OCI-LY1 (cell line): ENCODE data around the gene ACACA.
A peak's percentile ranks its signal among the peaks of the same experiment; 100 is the strongest.

Experiments
- H2AFZ ChIP-seq: fragments of 200-600 bp; sonication (generic), shearing (Covaris generic); 2 replicates; pipeline ENCODE4 v1.6.0; 2014; ENCODE audit warnings: antibody characterized with exemption, mild to moderate bottlenecking, low read length
- H3F3A ChIP-seq: fragments of 200-600 bp; sonication (generic), shearing (Covaris generic); 2 replicates; pipeline ENCODE4 v1.6.0; 2014; ENCODE audit warnings: mild to moderate bottlenecking, antibody characterized with exemption, low read length, moderate library complexity; ENCODE audit not compliant: insufficient read depth
- H3K27ac ChIP-seq: fragments of 200-600 bp; sonication (generic); 2 replicates; pipeline ENCODE4 v1.5.1; 2014; ENCODE audit warnings: low read length, mixed run types, mild to moderate bottlenecking, low read depth; ENCODE audit not compliant: poor library complexity, severe bottlenecking
- H3K27me3 ChIP-seq: fragments of 200-600 bp; sonication (generic); 2 replicates; pipeline ENCODE4 v1.6.0; 2014; ENCODE audit warnings: antibody characterized with exemption, mild to moderate bottlenecking, low read length, moderate library complexity; ENCODE audit not compliant: insufficient read depth
- H3K36me3 ChIP-seq: fragments of 200-600 bp; sonication (generic); 2 replicates; pipeline ENCODE4 v1.6.1; 2014; ENCODE audit warnings: mild to moderate bottlenecking, antibody characterized with exemption, low read length, moderate library complexity, mixed read lengths; ENCODE audit not compliant: insufficient read depth
- H3K4me1 ChIP-seq: fragments of 200-600 bp; sonication (generic); 2 replicates; pipeline ENCODE4 v1.5.1; 2014; ENCODE audit warnings: mild to moderate bottlenecking, low read length, moderate library complexity; ENCODE audit not compliant: insufficient read depth, severe bottlenecking
- H3K4me2 ChIP-seq: fragments of 200-600 bp; sonication (generic), shearing (Covaris generic); 2 replicates; pipeline ENCODE4 v1.6.1; 2014; ENCODE audit warnings: low read length
- H3K4me3 ChIP-seq: fragments of 200-600 bp; sonication (generic); 2 replicates; pipeline ENCODE4 v1.5.1; 2014; ENCODE audit warnings: low read length, low read depth, mild to moderate bottlenecking, mixed read lengths; ENCODE audit not compliant: poor library complexity, severe bottlenecking
- H3K79me2 ChIP-seq: fragments of 200-600 bp; shearing (Covaris generic); 2 replicates; pipeline ENCODE4 v1.6.1; 2016; ENCODE audit warnings: mixed run types, low read length, mixed read lengths; ENCODE audit not compliant: insufficient read depth
- H3K9ac ChIP-seq: fragments of 200-600 bp; sonication (generic), shearing (Covaris generic); 2 replicates; pipeline ENCODE4 v1.6.1; 2014; ENCODE audit warnings: mild to moderate bottlenecking, low read length, mixed read lengths
- H3K9me2 ChIP-seq: fragments of 200-600 bp; sonication (generic), shearing (Covaris generic); 2 replicates; pipeline ENCODE4 v1.6.1; 2014; ENCODE audit warnings: low read depth, mild to moderate bottlenecking, low read length, mixed read lengths
- H3K9me3 ChIP-seq: fragments of 200-600 bp; shearing (Covaris generic); 2 replicates; pipeline ENCODE4 v1.6.1; 2014; ENCODE audit warnings: low read length, mixed read lengths
- H4K20me1 ChIP-seq: fragments of 200-600 bp; sonication (generic), shearing (Covaris generic); 2 replicates; pipeline ENCODE4 v1.6.0; 2016; ENCODE audit warnings: mild to moderate bottlenecking, low read length; ENCODE audit not compliant: insufficient read depth
- EZH2 ChIP-seq: fragments of 200-600 bp; sonication (generic), shearing (Covaris generic); IDR thresholded peaks from 2 replicates; pipeline ENCODE4 v1.8.0; 2017; ENCODE audit warnings: borderline replicate concordance, mixed run types, mild to moderate bottlenecking, antibody characterized with exemption, low read length, moderate library complexity, mixed read lengths
- TF ChIP-seq, protein P1 (sequence below): fragments of 200-600 bp; sonication (generic), shearing (Covaris generic); IDR thresholded peaks from 2 replicates; pipeline ENCODE4 v1.5.1; 2017; ENCODE audit warnings: mild to moderate bottlenecking, antibody characterized with exemption, low read length, moderate library complexity, mixed read lengths

The ACACA gene

DNA sequence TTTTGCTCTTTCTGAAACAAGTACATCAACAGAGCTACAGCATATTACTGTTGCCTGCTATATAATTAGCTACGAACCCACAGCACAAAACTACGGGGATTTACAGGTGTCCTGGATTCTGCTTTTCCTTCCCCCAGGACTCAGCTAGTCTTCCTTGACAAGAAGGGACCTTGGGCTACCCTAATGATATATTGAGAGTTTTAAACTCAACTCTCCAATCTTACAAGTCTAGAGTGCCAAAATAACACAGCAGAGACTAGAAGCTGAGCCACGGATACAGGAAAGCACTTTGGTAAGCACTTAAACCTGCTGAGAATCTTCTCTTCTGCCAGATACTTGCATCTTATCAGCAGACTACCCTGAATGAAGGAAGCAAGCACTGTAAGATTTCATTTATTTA lies 192.2 kb downstream of the ACACA start:
- Histone ChIP-seq H3F3A (no peaks in the 10 kb centered on the region), H3K9me3 (no peaks in the 10 kb centered on the region), H3K79me2 (no peaks in the 10 kb centered on the region), H3K4me2 (no peak overlapping the region), H3K27me3 (no peaks in the 10 kb centered on the region), H3K4me3 (no peak overlapping the region), H2AFZ (no peak overlapping the region), H3K9me2 (no peaks in the 10 kb centered on the region), H3K9ac (no peak overlapping the region), H3K4me1 (peaks cover 4% of the 10 kb centered on the region), H3K27ac (no peak overlapping the region), H4K20me1 (no peaks in the 10 kb centered on the region), H3K36me3 (peaks cover 77% of the 10 kb centered on the region; the same call in 1 of the 2 replicates)
- TF ChIP-seq EZH2: no peak

DNA sequence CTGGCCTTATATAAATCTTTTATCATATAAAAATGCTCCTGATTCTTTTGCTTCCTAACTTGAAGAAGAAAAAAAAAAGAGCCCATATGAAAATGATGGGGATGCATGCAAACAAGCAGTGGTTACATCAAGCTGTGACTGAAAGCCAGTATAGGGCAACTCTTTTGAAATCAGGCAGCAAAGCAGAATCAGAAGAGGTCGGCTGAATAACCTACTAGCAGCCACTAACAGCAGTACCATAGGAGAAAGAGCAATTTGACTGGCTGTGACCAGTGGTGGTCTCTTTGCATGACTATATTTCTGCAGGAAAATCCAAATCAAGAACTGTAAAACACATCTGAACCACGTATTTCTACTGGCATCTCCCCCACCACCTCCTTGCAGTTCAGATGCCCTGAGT lies 192.7 kb downstream of the ACACA start:
- no peak overlapping the region for H3K27ac ChIP-seq
- H3K4me1 ChIP-seq: peaks cover 4% of the 10 kb centered on the region
- H3K9me3 ChIP-seq: no peaks in the 10 kb centered on the region
- no peak overlapping the region for H3K9ac ChIP-seq
- no peaks in the 10 kb centered on the region for H3F3A ChIP-seq
- TF ChIP-seq EZH2: no peak
- TF ChIP-seq, protein P1, sequence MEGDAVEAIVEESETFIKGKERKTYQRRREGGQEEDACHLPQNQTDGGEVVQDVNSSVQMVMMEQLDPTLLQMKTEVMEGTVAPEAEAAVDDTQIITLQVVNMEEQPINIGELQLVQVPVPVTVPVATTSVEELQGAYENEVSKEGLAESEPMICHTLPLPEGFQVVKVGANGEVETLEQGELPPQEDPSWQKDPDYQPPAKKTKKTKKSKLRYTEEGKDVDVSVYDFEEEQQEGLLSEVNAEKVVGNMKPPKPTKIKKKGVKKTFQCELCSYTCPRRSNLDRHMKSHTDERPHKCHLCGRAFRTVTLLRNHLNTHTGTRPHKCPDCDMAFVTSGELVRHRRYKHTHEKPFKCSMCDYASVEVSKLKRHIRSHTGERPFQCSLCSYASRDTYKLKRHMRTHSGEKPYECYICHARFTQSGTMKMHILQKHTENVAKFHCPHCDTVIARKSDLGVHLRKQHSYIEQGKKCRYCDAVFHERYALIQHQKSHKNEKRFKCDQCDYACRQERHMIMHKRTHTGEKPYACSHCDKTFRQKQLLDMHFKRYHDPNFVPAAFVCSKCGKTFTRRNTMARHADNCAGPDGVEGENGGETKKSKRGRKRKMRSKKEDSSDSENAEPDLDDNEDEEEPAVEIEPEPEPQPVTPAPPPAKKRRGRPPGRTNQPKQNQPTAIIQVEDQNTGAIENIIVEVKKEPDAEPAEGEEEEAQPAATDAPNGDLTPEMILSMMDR: no peak
- peaks cover 77% of the 10 kb centered on the region; the same call in 1 of the 2 replicates for H3K36me3 ChIP-seq
- no peak overlapping the region for H2AFZ ChIP-seq
- no peaks in the 10 kb centered on the region for H3K27me3 ChIP-seq
- no peaks in the 10 kb centered on the region for H3K9me2 ChIP-seq
- H3K4me3 ChIP-seq: no peak overlapping the region
- no peaks in the 10 kb centered on the region for H3K79me2 ChIP-seq
- no peak overlapping the region for H3K4me2 ChIP-seq
- no peaks in the 10 kb centered on the region for H4K20me1 ChIP-seq

DNA sequence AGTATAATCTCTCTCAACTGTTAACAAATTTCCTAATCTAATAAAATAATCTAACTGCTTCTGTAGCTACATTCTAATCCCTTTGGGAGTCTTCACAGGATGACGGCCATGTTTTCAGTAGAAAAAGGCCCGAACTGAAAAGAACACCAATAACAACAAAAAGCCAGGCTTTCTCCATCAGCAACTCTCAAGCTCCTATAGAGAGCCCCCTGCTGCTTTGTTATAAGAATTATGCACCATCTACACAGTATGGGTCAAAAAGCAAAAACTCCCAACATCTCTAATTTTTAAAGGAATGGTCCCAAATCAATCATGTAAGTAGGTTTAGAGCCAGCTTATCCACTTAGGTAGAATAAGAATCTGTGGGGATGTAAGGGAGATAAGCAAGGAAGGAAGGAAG lies 194.5 kb downstream of the ACACA start:
- Histone ChIP-seq H3K9ac (no peak overlapping the region), H4K20me1 (no peaks in the 10 kb centered on the region), H3F3A (no peaks in the 10 kb centered on the region), H2AFZ (no peak overlapping the region), H3K4me2 (no peak overlapping the region), H3K4me1 (peaks cover 4% of the 10 kb centered on the region), H3K9me3 (no peaks in the 10 kb centered on the region), H3K4me3 (no peak overlapping the region), H3K27ac (no peak overlapping the region), H3K27me3 (no peaks in the 10 kb centered on the region), H3K9me2 (no peaks in the 10 kb centered on the region), H3K36me3 (peaks cover 86% of the 10 kb centered on the region; the same call in 1 of the 2 replicates), H3K79me2 (no peaks in the 10 kb centered on the region)
- TF ChIP-seq EZH2: no peak
- TF ChIP-seq, protein P1: peak; percentile 29; the same call in 1 of the 2 replicates

DNA sequence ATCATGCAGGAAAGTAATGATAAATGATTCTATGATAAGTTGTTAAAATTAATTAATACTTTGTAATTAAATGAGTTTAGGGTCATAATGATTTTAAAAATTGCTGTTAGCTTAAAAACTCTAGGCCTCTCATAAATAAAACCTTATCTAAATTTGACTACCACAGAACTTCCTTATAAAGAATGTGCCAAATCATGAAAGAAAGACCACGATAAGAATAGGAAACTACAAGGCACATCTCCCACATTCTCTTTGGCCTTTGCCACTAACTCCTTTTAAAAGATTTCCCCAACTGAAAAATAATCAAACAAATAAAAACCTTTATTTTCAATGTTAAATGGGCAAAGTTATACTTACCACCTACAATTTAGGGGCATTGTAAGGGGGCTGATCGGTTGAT lies 195.5 kb downstream of the ACACA start:
- H3K27me3 ChIP-seq: no peaks in the 10 kb centered on the region
- H3K9me2 ChIP-seq: no peaks in the 10 kb centered on the region
- H3K27ac ChIP-seq: no peak overlapping the region
- no peak for TF ChIP-seq EZH2
- TF ChIP-seq, protein P1: no peak
- H3K79me2 ChIP-seq: no peaks in the 10 kb centered on the region
- no peak overlapping the region for H2AFZ ChIP-seq
- peaks cover 87% of the 10 kb centered on the region; the same call in 1 of the 2 replicates for H3K36me3 ChIP-seq
- no peaks in the 10 kb centered on the region for H3K4me1 ChIP-seq
- H3K4me2 ChIP-seq: no peak overlapping the region
- no peak overlapping the region for H3K9ac ChIP-seq
- no peaks in the 10 kb centered on the region for H4K20me1 ChIP-seq
- H3F3A ChIP-seq: no peaks in the 10 kb centered on the region
- no peak overlapping the region for H3K4me3 ChIP-seq
- no peaks in the 10 kb centered on the region for H3K9me3 ChIP-seq
